Measurements from ENCODE around the gene ZNF543. TPM values are rescaled to one million over a fixed set of nuclear protein-coding genes. Genes with fewer than 3 reads are reported as not detected.

The ZNF543 gene
- total RNA-seq, 1 donor from 2014 or later = 9.8 TPM

DNA sequence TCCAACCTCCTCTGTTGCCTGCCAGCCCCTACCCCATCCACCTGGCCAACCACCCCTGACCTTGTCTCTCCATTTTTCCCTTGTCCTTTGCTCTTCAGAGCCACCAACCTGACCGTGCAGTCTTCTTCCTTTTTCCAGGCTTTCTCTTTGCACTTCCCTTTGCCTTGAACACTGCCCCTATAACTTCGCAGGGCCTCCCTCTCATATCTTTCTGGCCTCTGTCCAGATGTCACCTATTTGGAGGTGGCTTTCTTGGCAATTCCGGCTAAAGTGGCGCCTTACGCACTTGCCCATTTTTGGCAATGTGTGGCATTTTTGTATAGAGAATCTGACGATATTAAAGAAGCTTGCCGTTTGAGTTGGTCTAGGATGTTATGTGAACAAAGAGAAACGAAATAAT lies 844 bp downstream of the ZNF543 start:
- TF ChIP-seq, protein P1, sequence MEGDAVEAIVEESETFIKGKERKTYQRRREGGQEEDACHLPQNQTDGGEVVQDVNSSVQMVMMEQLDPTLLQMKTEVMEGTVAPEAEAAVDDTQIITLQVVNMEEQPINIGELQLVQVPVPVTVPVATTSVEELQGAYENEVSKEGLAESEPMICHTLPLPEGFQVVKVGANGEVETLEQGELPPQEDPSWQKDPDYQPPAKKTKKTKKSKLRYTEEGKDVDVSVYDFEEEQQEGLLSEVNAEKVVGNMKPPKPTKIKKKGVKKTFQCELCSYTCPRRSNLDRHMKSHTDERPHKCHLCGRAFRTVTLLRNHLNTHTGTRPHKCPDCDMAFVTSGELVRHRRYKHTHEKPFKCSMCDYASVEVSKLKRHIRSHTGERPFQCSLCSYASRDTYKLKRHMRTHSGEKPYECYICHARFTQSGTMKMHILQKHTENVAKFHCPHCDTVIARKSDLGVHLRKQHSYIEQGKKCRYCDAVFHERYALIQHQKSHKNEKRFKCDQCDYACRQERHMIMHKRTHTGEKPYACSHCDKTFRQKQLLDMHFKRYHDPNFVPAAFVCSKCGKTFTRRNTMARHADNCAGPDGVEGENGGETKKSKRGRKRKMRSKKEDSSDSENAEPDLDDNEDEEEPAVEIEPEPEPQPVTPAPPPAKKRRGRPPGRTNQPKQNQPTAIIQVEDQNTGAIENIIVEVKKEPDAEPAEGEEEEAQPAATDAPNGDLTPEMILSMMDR (conservative IDR thresholded peaks at IDR 0.05) = no peak
- no peaks in the 10 kb centered on the region for H3K9me3 Mint-ChIP-seq
- H3K36me3 Mint-ChIP-seq = peaks cover 9% of the 10 kb centered on the region
- peaks cover 15% of the 10 kb centered on the region for H3K27me3 Mint-ChIP-seq
- DNase-seq (ENCODE audit: extremely low spot score, unreplicated experiment) = no peak
- H3K27ac Mint-ChIP-seq = peak overlapping the region; percentile 97
- H3K4me3 Mint-ChIP-seq = peak overlapping the region; percentile 89
- H3K4me1 Mint-ChIP-seq (ENCODE audit: unreplicated experiment) = peaks cover 17% of the 10 kb centered on the region

DNA sequence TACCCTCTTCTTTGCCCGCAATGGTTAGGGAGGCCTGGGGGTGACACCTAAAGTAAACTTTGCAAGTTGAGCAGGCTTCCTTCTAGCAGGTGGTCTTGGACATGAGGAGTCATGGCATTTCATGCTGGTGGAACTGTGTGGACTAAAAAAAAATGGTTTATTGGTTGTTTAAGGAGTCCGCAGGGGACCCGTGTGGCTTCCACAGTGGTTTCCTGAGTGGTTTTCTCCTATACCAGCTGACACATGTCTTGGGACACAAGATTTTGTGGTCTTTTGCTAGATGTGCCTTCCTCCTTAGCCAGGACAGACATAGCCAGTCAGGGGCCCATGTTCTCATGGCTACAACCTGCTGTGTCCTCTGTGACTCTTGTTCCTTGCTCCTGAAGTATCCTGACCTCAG lies 1.5 kb downstream of the ZNF543 start:
- peaks cover 17% of the 10 kb centered on the region for H3K4me1 Mint-ChIP-seq (ENCODE audit: unreplicated experiment)
- peaks cover 10% of the 10 kb centered on the region for H3K27me3 Mint-ChIP-seq
- no peak for DNase-seq (ENCODE audit: extremely low spot score, unreplicated experiment)
- no peaks in the 10 kb centered on the region for H3K9me3 Mint-ChIP-seq
- H3K4me3 Mint-ChIP-seq = peak overlapping the region; percentile 89
- TF ChIP-seq, protein P1 (conservative IDR thresholded peaks at IDR 0.05) = no peak
- H3K27ac Mint-ChIP-seq = peak overlapping the region; percentile 97
- peaks cover 9% of the 10 kb centered on the region for H3K36me3 Mint-ChIP-seq

DNA sequence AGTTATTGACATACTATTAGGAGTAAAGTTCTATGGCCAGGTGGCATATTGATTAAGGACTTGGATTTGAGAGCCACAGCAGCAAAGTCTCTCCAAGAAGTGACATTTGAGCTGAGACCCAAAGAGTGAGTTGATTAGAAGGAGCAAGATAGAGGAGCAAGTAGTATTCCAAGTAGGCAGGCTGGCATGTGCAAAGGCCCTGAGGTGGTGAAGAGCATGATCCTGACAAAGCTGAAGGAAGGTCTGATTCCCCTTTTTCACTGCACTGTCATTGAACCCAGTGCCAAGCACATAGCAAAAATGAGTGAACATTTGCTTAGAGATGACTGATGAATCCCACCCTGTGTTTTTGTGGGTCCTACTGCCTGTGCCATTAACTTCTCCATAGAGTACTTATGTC lies 4.7 kb downstream of the ZNF543 start:
- no peak for DNase-seq (ENCODE audit: extremely low spot score, unreplicated experiment)
- H3K27me3 Mint-ChIP-seq = no peaks in the 10 kb centered on the region
- H3K36me3 Mint-ChIP-seq = peaks cover 35% of the 10 kb centered on the region

DNA sequence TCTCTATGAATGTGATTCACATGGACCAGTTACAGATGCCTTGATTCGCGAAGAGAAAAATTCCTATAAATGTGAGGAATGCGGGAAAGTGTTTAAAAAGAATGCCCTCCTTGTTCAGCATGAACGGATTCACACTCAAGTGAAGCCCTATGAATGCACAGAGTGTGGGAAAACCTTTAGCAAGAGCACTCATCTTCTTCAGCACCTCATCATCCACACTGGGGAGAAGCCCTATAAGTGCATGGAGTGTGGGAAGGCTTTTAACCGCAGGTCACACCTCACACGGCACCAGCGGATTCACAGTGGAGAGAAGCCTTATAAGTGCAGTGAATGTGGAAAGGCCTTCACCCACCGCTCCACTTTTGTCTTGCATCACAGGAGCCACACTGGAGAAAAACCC lies 7.7 kb downstream of the ZNF543 start:
- peaks cover 35% of the 10 kb centered on the region for H3K36me3 Mint-ChIP-seq
- no peak overlapping the region for H3K27ac Mint-ChIP-seq
- no peak overlapping the region for H3K4me3 Mint-ChIP-seq
- DNase-seq (ENCODE audit: extremely low spot score, unreplicated experiment) = no peak
- no peaks in the 10 kb centered on the region for H3K27me3 Mint-ChIP-seq
- no peaks in the 10 kb centered on the region for H3K4me1 Mint-ChIP-seq (ENCODE audit: unreplicated experiment)
- TF ChIP-seq, protein P1 (conservative IDR thresholded peaks at IDR 0.05) = no peak
- H3K9me3 Mint-ChIP-seq = no peaks in the 10 kb centered on the region

More for the DNA sequence above, 4.7 kb downstream of the ZNF543 start:
- TF ChIP-seq, protein P1 (conservative IDR thresholded peaks at IDR 0.05) = no peak
- Mint-ChIP-seq H3K4me3 (no peak overlapping the region), H3K9me3 (no peaks in the 10 kb centered on the region), H3K27ac (no peak overlapping the region), H3K4me1 (ENCODE audit: unreplicated experiment) (peaks cover 14% of the 10 kb centered on the region)

DNA sequence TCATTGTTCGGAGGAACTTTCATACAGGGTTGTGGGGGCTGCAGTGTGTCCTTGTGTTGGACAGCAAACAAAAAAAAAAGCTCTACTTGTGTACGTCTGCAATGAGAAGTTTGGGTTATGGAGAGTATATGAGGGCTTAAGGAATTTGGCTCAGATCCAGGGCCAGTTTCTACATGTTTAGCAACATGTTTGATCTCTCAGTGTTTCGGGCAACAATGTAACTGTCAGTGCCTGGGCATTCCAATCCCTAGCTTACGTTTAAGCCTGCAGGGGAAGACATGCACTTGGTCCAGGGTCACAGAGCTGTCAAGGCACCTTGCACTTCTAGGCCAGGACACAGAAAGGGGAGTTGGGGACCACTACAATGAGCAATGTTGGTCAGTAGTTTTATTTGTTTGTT lies 13.9 kb downstream of the ZNF543 start:
- Mint-ChIP-seq H3K9me3 (peaks cover 3% of the 10 kb centered on the region), H3K4me1 (ENCODE audit: unreplicated experiment) (peaks cover 5% of the 10 kb centered on the region), H3K36me3 (peaks cover 9% of the 10 kb centered on the region), H3K27me3 (no peaks in the 10 kb centered on the region), H3K4me3 (peak overlapping the region; percentile 50), H3K27ac (peak overlapping the region; percentile 71)
- DNase-seq (ENCODE audit: extremely low spot score, unreplicated experiment) = no peak
- TF ChIP-seq, protein P1 (conservative IDR thresholded peaks at IDR 0.05) = no peak

DNA sequence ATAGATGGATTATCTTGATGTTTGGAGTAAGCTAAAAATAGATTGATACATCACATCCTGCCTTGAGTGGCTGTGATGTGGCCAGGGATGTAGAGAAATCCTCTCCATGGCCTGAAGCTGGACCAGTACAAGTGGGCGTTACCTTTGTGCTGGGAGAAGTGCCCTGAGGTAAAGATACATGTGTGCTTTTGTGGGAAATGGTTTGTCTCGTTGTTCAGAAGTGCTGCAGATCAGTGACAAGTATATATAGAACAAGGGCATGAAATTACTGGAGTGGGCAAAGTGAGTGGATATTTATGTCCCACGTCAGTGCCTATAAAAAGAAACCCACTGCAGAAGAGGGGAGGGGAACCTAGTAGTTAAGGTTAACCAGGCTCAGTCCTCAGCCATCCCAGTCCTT lies 18.6 kb downstream of the ZNF543 start:
- Mint-ChIP-seq H3K36me3 (peaks cover 3% of the 10 kb centered on the region), H3K4me3 (no peak overlapping the region), H3K4me1 (ENCODE audit: unreplicated experiment) (peaks cover 5% of the 10 kb centered on the region), H3K27me3 (peaks cover 5% of the 10 kb centered on the region), H3K27ac (no peak overlapping the region), H3K9me3 (peaks cover 3% of the 10 kb centered on the region)
- TF ChIP-seq, protein P1 (conservative IDR thresholded peaks at IDR 0.05) = no peak
- no peak for DNase-seq (ENCODE audit: extremely low spot score, unreplicated experiment)

Data from type B pancreatic cell (in vitro differentiated cells).